AG04450 (cell line): Measurements from ENCODE around the gene RFC3. TPM values are rescaled to one million over a fixed set of nuclear protein-coding genes. Genes with fewer than 3 reads are reported as not detected.

Experiments
- CTCF ChIA-PET: fragments of 300-600, 350-600 bp; formaldehyde crosslinking; extraction: SDS; loops from one replicate; lab custom pipeline; 2022; ENCODE audit warnings: antibody characterized with exemption, inconsistent platforms; lab: Charles Lee
- POLR2A ChIA-PET: fragments of 350-600 bp; formaldehyde crosslinking; extraction: SDS; loops from one replicate; lab custom pipeline; 2021; ENCODE audit warnings: antibody characterized with exemption, inconsistent platforms; lab: Yijun Ruan, JAX
- DNase-seq: peaks from one replicate; pipeline ENCODE4 v3.0.0-alpha.2; 2011; ENCODE audit warnings: low read depth, low spot score
- H3K27ac ChIP-seq: one replicate; pipeline ENCODE4 v1.5.1; 2012; ENCODE audit warnings: low read depth, low read length, control low read depth
- H3K27me3 ChIP-seq: one replicate; pipeline ENCODE4 v1.6.0; 2012; ENCODE audit warnings: low read length; ENCODE audit not compliant: control insufficient read depth, insufficient read depth
- H3K4me3 ChIP-seq: 2 replicates; pipeline ENCODE4 v1.5.1; 2011; ENCODE audit warnings: mild to moderate bottlenecking, low read depth, low read length, control low read depth
- H3K9me3 ChIP-seq: 2 replicates; pipeline ENCODE4 v1.5.1; 2012; ENCODE audit warnings: low read length; ENCODE audit not compliant: control insufficient read depth, insufficient read depth
- CTCF ChIP-seq: IDR thresholded peaks from 2 replicates; pipeline ENCODE4 v1.5.1; 2011; ENCODE audit warnings: low read depth, low read length, control low read depth, inconsistent platforms
- polyA plus RNA-seq: library from polyadenylated mRNA; depleted of rRNA; stranded (reverse); fragments of >200 nt; gene quantifications from 2 replicates; pipeline ENCODE4 v1.2.3, GENCODE V29; 2011

Gene RFC3
- polyA plus RNA-seq, 1 experiment = 7.1 TPM

GRCh38 chr13:33849211-33849610 lies 31.3 kb downstream of the RFC3 start:
- Histone ChIP-seq H3K27ac (no peak overlapping the region), H3K9me3 (no peaks in the 10 kb centered on the region), H3K4me3 (no peak overlapping the region), H3K27me3 (no peaks in the 10 kb centered on the region)
- ChIA-PET CTCF (interaction anchor here (0.9 to 1.9 kb wide), 2 partner anchors 9 to 49 kb away, joined by 3 to 6 read pairs; no protein-coding TSS in a partner anchor), POLR2A (no interaction called here)
- no peak for TF ChIP-seq CTCF
- no peak for DNase-seq

GRCh38 chr13:33855371-33855895 lies 37.5 kb downstream of the RFC3 start:
- Histone ChIP-seq H3K27me3 (no peaks in the 10 kb centered on the region), H3K27ac (no peak overlapping the region), H3K9me3 (no peaks in the 10 kb centered on the region), H3K4me3 (no peak overlapping the region)
- ChIA-PET POLR2A (no interaction called here), CTCF (no interaction called here)
- DNase-seq = no peak
- TF ChIP-seq CTCF = no peak

GRCh38 chr13:33859691-33860303 lies 41.8 kb downstream of the RFC3 start:
- DNase-seq = no peak
- no peaks in the 10 kb centered on the region for H3K9me3 ChIP-seq
- no peak overlapping the region for H3K27ac ChIP-seq
- ChIA-PET CTCF (no interaction called here), POLR2A (no interaction called here)
- no peaks in the 10 kb centered on the region for H3K27me3 ChIP-seq
- no peak for TF ChIP-seq CTCF
- no peak overlapping the region for H3K4me3 ChIP-seq

GRCh38 chr13:33860526-33860925 lies 42.6 kb downstream of the RFC3 start:
- no peak for DNase-seq
- POLR2A ChIA-PET = no interaction called here
- CTCF ChIA-PET = no interaction called here
- no peak overlapping the region for H3K4me3 ChIP-seq
- H3K27ac ChIP-seq = no peak overlapping the region
- TF ChIP-seq CTCF = no peak
- H3K27me3 ChIP-seq = no peaks in the 10 kb centered on the region
- no peaks in the 10 kb centered on the region for H3K9me3 ChIP-seq

GRCh38 chr13:33862016-33862415 lies 44.1 kb downstream of the RFC3 start:
- TF ChIP-seq CTCF = no peak
- ChIA-PET CTCF (no interaction called here), POLR2A (no interaction called here)
- Histone ChIP-seq H3K27me3 (no peaks in the 10 kb centered on the region), H3K27ac (no peak overlapping the region), H3K9me3 (no peaks in the 10 kb centered on the region), H3K4me3 (no peak overlapping the region)
- DNase-seq = no peak
